HepG2 (cell line): Measurements from ENCODE around the gene BMPR2. TPM values are rescaled to one million over a fixed set of nuclear protein-coding genes. Genes with fewer than 3 reads are reported as not detected.

Experiments
- CENPX ChIP-seq: sonication (generic); formaldehyde crosslinking; IDR thresholded peaks from 2 replicates; pipeline ENCODE4 v1.9.0; 2021; ENCODE audit warnings: mild to moderate bottlenecking, missing genetic modification reagents, moderate library complexity
- FOXA3 ChIP-seq: IDR thresholded peaks from 2 replicates; pipeline ENCODE4 v1.6.1; 2016; ENCODE audit warnings: missing genetic modification reagents, missing compliant biosample characterization
- FOXK1 ChIP-seq: sonication (generic); formaldehyde crosslinking; IDR thresholded peaks from 2 replicates; pipeline ENCODE4 v1.4.0; 2020; ENCODE audit warnings: low read depth, missing genetic modification reagents, borderline replicate concordance
- HOXA5 ChIP-seq: sonication (generic); formaldehyde crosslinking; IDR thresholded peaks from 2 replicates; pipeline ENCODE4 v1.4.0; 2020; ENCODE audit warnings: missing genetic modification reagents
- MED8 ChIP-seq: sonication (generic); formaldehyde crosslinking; IDR thresholded peaks from 2 replicates; pipeline ENCODE4 v1.8.1; 2023; ENCODE audit warnings: mild to moderate bottlenecking, missing genetic modification reagents; ENCODE audit not compliant: insufficient replicate concordance
- MLLT10 ChIP-seq: sonication (generic); formaldehyde crosslinking; IDR thresholded peaks from 2 replicates; pipeline ENCODE4 v1.4.0; 2020; ENCODE audit warnings: missing genetic modification reagents
- NFIC ChIP-seq: IDR thresholded peaks from 2 replicates; pipeline ENCODE4 v1.6.1; 2012; ENCODE audit warnings: mild to moderate bottlenecking, low read length, inconsistent platforms
- NR1H2 ChIP-seq: sonication (generic); formaldehyde crosslinking; IDR thresholded peaks from 2 replicates; pipeline ENCODE4 v1.8.1; 2022; ENCODE audit warnings: low read depth, missing genetic modification reagents, borderline replicate concordance
- REPIN1 ChIP-seq: sonication (generic); formaldehyde crosslinking; IDR thresholded peaks from 2 replicates; pipeline ENCODE4 v1.8.0; 2022; ENCODE audit warnings: missing genetic modification reagents, low read depth, mild to moderate bottlenecking, borderline replicate concordance
- ZFP1 ChIP-seq: IDR thresholded peaks from 2 replicates; pipeline ENCODE4 v1.6.1; 2016
- ZFP37 ChIP-seq: sonication (generic); formaldehyde crosslinking; IDR thresholded peaks from 2 replicates; pipeline ENCODE4 v1.4.0; 2020; ENCODE audit warnings: missing genetic modification reagents, borderline replicate concordance
- ZNF292 ChIP-seq: sonication (generic); formaldehyde crosslinking; IDR thresholded peaks from 2 replicates; pipeline ENCODE4 v1.8.1; 2022; ENCODE audit warnings: mild to moderate bottlenecking, low read depth, missing genetic modification reagents, borderline replicate concordance
- ZNF343 ChIP-seq: sonication (generic); formaldehyde crosslinking; IDR thresholded peaks from 2 replicates; pipeline ENCODE4 v1.4.0; 2020; ENCODE audit warnings: mild to moderate bottlenecking, missing genetic modification reagents
- ZNF350 ChIP-seq: sonication (generic); formaldehyde crosslinking; IDR thresholded peaks from 2 replicates; pipeline ENCODE4 v1.4.0; 2020; ENCODE audit warnings: mild to moderate bottlenecking, low read depth, missing genetic modification reagents, borderline replicate concordance
- ZNF383 ChIP-seq: sonication (generic); formaldehyde crosslinking; IDR thresholded peaks from 2 replicates; pipeline ENCODE4 v1.4.0; 2020; ENCODE audit warnings: missing genetic modification reagents, mild to moderate bottlenecking, borderline replicate concordance
- ZNF629 ChIP-seq: sonication (generic); formaldehyde crosslinking; conservative IDR thresholded peaks from 2 replicates; pipeline ENCODE4 v1.5.0; 2020; ENCODE audit warnings: missing genetic modification reagents
- polyA plus RNA-seq, 8 experiments: library from polyadenylated mRNA; depleted of rRNA in 3 of 8; stranded (reverse) in 7 of 8; unstranded in 1 of 8; fragments of >200 nt; fragmentation: Illumina TruSeq in 4 of 8; extraction: Trizol in 4 of 8; gene quantifications; 2 replicates each; pipeline versions ENCODE4 v1.2.1 to v1.2.3, GENCODE V29; 2011 to 2016; ENCODE audit warnings: low read depth in 4 of 8, missing spikeins in 1 of 8, mixed read lengths in 1 of 8; ENCODE audit not compliant: insufficient read depth in 1 of 8
- total RNA-seq, 5 experiments: library from RNA; depleted of rRNA; stranded (reverse); fragments of >200 nt; fragmentation: Illumina TruSeq; extraction: Trizol; gene quantifications; 2 replicates each; pipeline ENCODE4 v1.2.3, GENCODE V29; 2016; ENCODE audit warnings: low read depth in 1 of 5
- TF ChIP-seq, protein P1 (sequence below): sonication (generic); formaldehyde crosslinking; IDR thresholded peaks from 2 replicates; pipeline ENCODE4 v1.8.1; 2023; ENCODE audit warnings: missing genetic modification reagents, inconsistent platforms, borderline replicate concordance
- TF ChIP-seq, protein P2 (sequence below): sonication (generic); formaldehyde crosslinking; conservative IDR thresholded peaks from 2 replicates; pipeline ENCODE4 v1.4.0; 2020; ENCODE audit warnings: missing genetic modification reagents
- TF ChIP-seq, protein P3 (sequence below): sonication (generic); formaldehyde crosslinking; IDR thresholded peaks from 2 replicates; pipeline ENCODE4 v1.5.1; 2020; ENCODE audit warnings: mild to moderate bottlenecking, moderate library complexity, missing genetic modification reagents
- TF ChIP-seq, protein P4 (sequence below): sonication (generic); formaldehyde crosslinking; IDR thresholded peaks from 2 replicates; pipeline ENCODE4 v1.9.0; 2021; ENCODE audit warnings: mild to moderate bottlenecking, missing genetic modification reagents

The BMPR2 gene
- total and polyA plus RNA-seq, 2 of the 13 experiments (the other 11 are each of a cell fraction or from before 2014, with no cell fraction given), result 5.5 to 10.3 TPM

DNA sequence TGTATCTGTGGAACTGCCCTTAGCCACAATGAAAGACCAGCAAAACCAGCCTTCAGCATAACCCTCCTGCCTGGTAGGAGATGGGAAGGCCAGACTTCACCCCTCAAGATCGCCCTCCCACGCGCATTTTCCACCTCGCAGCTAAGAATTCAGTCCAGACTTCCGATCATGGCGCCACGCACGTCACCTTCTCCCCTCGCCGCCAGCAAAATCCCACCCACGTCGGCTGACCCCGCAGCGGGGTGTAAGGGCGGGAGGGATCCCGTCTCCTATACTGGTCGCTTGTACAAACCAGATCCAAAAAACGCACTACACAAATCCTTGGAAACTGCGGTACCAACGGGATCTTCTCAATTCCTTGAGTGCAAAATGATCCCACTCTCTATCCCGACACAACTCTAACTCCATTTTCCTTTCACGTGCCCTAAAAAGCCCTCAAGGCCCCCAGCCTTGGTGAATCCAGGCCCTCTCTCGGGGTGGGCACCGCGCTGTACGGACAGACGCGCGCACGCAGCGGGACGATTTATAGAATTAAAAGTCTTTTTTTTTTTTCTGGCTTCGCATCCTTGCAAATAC is 1.0 kb upstream of the BMPR2 start (continued):
- TF ChIP-seq ZNF383 (CRISPR knock-in tag) (0 out of 2 replicates have a peak, but pooled peaks have one; percentile 10), ZFP37 (CRISPR knock-in tag) (peak; percentile 31; the same call in 1 of the 2 replicates), NFIC (no peak), ZNF629 (CRISPR knock-in tag) (no peak), REPIN1 (CRISPR knock-in tag) (no peak), ZNF292 (CRISPR knock-in tag) (no peak), ZNF343 (no peak), MLLT10 (CRISPR knock-in tag) (no peak), CENPX (no peak), ZNF350 (CRISPR knock-in tag) (peak; percentile 68; the same call in 1 of the 2 replicates), HOXA5 (CRISPR knock-in tag) (no peak), MED8 (no peak), FOXA3 (CRISPR knock-in tag) (no peak), ZFP1 (CRISPR knock-in tag) (0 out of 2 replicates have a peak, but pooled peaks have one; percentile 3), NR1H2 (CRISPR knock-in tag) (no peak), FOXK1 (peak; percentile 31; the same call in 1 of the 2 replicates)
- TF ChIP-seq, protein P1, sequence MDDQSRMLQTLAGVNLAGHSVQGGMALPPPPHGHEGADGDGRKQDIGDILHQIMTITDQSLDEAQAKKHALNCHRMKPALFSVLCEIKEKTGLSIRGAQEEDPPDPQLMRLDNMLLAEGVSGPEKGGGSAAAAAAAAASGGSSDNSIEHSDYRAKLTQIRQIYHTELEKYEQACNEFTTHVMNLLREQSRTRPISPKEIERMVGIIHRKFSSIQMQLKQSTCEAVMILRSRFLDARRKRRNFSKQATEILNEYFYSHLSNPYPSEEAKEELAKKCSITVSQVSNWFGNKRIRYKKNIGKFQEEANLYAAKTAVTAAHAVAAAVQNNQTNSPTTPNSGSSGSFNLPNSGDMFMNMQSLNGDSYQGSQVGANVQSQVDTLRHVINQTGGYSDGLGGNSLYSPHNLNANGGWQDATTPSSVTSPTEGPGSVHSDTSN (CRISPR knock-in tag), result no peak
- TF ChIP-seq, protein P2, sequence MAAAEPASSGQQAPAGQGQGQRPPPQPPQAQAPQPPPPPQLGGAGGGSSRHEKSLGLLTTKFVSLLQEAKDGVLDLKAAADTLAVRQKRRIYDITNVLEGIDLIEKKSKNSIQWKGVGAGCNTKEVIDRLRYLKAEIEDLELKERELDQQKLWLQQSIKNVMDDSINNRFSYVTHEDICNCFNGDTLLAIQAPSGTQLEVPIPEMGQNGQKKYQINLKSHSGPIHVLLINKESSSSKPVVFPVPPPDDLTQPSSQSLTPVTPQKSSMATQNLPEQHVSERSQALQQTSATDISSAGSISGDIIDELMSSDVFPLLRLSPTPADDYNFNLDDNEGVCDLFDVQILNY (CRISPR knock-in tag), result no peak
- TF ChIP-seq, protein P3, sequence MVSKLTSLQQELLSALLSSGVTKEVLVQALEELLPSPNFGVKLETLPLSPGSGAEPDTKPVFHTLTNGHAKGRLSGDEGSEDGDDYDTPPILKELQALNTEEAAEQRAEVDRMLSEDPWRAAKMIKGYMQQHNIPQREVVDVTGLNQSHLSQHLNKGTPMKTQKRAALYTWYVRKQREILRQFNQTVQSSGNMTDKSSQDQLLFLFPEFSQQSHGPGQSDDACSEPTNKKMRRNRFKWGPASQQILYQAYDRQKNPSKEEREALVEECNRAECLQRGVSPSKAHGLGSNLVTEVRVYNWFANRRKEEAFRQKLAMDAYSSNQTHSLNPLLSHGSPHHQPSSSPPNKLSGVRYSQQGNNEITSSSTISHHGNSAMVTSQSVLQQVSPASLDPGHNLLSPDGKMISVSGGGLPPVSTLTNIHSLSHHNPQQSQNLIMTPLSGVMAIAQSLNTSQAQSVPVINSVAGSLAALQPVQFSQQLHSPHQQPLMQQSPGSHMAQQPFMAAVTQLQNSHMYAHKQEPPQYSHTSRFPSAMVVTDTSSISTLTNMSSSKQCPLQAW, result 0 out of 2 replicates have a peak, but pooled peaks have one; percentile 43
- TF ChIP-seq, protein P4, sequence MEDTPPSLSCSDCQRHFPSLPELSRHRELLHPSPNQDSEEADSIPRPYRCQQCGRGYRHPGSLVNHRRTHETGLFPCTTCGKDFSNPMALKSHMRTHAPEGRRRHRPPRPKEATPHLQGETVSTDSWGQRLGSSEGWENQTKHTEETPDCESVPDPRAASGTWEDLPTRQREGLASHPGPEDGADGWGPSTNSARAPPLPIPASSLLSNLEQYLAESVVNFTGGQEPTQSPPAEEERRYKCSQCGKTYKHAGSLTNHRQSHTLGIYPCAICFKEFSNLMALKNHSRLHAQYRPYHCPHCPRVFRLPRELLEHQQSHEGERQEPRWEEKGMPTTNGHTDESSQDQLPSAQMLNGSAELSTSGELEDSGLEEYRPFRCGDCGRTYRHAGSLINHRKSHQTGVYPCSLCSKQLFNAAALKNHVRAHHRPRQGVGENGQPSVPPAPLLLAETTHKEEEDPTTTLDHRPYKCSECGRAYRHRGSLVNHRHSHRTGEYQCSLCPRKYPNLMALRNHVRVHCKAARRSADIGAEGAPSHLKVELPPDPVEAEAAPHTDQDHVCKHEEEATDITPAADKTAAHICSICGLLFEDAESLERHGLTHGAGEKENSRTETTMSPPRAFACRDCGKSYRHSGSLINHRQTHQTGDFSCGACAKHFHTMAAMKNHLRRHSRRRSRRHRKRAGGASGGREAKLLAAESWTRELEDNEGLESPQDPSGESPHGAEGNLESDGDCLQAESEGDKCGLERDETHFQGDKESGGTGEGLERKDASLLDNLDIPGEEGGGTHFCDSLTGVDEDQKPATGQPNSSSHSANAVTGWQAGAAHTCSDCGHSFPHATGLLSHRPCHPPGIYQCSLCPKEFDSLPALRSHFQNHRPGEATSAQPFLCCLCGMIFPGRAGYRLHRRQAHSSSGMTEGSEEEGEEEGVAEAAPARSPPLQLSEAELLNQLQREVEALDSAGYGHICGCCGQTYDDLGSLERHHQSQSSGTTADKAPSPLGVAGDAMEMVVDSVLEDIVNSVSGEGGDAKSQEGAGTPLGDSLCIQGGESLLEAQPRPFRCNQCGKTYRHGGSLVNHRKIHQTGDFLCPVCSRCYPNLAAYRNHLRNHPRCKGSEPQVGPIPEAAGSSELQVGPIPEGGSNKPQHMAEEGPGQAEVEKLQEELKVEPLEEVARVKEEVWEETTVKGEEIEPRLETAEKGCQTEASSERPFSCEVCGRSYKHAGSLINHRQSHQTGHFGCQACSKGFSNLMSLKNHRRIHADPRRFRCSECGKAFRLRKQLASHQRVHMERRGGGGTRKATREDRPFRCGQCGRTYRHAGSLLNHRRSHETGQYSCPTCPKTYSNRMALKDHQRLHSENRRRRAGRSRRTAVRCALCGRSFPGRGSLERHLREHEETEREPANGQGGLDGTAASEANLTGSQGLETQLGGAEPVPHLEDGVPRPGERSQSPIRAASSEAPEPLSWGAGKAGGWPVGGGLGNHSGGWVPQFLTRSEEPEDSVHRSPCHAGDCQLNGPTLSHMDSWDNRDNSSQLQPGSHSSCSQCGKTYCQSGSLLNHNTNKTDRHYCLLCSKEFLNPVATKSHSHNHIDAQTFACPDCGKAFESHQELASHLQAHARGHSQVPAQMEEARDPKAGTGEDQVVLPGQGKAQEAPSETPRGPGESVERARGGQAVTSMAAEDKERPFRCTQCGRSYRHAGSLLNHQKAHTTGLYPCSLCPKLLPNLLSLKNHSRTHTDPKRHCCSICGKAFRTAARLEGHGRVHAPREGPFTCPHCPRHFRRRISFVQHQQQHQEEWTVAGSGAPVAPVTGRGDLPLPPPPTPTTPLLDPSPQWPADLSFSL (CRISPR knock-in tag), result no peak
